ENCODE results near the gene FAM47A.

FAM47A gene

DNA sequence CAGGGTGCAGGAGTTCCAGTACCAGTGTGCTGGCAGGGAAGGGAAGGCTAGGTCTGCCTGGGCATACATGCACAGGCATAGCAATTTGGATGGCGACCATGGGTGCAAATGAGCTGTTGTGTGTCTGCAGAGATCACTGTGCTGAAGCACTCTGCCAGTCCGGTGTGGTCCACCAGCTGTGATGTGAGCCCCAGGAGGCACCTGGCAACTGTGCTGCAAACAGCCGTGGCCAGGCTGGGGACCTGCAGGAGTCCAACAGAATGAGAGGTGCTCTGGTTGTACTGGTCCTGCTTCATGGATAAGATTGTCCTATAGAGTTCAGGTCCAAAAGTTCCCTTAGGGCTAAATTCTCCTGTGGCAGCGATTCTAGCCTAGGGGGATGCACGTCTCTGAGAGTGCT is 6.1 kb downstream of the FAM47A start:
- TF ChIP-seq, protein P1, sequence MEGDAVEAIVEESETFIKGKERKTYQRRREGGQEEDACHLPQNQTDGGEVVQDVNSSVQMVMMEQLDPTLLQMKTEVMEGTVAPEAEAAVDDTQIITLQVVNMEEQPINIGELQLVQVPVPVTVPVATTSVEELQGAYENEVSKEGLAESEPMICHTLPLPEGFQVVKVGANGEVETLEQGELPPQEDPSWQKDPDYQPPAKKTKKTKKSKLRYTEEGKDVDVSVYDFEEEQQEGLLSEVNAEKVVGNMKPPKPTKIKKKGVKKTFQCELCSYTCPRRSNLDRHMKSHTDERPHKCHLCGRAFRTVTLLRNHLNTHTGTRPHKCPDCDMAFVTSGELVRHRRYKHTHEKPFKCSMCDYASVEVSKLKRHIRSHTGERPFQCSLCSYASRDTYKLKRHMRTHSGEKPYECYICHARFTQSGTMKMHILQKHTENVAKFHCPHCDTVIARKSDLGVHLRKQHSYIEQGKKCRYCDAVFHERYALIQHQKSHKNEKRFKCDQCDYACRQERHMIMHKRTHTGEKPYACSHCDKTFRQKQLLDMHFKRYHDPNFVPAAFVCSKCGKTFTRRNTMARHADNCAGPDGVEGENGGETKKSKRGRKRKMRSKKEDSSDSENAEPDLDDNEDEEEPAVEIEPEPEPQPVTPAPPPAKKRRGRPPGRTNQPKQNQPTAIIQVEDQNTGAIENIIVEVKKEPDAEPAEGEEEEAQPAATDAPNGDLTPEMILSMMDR (IDR thresholded peaks at IDR 0.05; ENCODE audit: low read depth, low read length, poor library complexity, severe bottlenecking) = no peak
- TF ChIP-seq EZH2phosphoT487 (IDR thresholded peaks at IDR 0.05; ENCODE audit: borderline replicate concordance, low read length) = no peak
- Histone ChIP-seq H3K4me2 (ENCODE audit: low read length) (no peak overlapping the region), H3K9me3 (ENCODE audit: control insufficient read depth, insufficient read depth, low read length) (no peaks in the 10 kb centered on the region)

DNA sequence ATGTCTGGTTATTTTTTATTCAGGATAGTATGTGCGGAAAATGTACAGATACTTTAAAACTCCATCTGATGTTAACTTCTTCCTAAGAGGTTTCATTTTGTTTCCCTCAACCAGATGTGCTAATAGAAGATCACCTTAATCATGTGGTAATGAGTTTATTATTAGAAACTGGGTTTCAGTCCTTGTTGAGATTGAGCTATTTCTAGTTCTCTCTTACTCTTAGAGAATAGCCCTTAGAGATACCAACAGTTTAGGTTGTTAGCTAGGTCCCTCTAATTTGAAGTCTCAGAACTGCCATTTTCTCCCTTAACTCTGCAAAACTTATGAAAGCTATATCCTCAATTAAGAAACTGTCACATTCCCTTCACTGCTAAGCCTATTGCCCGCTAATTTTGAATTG is 13.0 kb downstream of the FAM47A start:
- Histone ChIP-seq H3K36me3 (ENCODE audit: control insufficient read depth, low read length) (no peaks in the 10 kb centered on the region), H3K4me2 (ENCODE audit: low read length) (no peak overlapping the region), H3K79me2 (ENCODE audit: control insufficient read depth, low read length) (no peaks in the 10 kb centered on the region), H3K9me2 (replicated peaks; ENCODE audit: control insufficient read depth, low read length) (no peaks in the 10 kb centered on the region), H3K27ac (ENCODE audit: low read depth, low read length) (no peak overlapping the region), H3K9me3 (ENCODE audit: control insufficient read depth, insufficient read depth, low read length) (no peaks in the 10 kb centered on the region), H3K4me3 (ENCODE audit: low read length) (no peak overlapping the region), H3F3A (ENCODE audit: control insufficient read depth, insufficient read depth) (no peaks in the 10 kb centered on the region), H3K4me1 (ENCODE audit: control insufficient read depth, low read length) (no peaks in the 10 kb centered on the region), H3K27me3 (ENCODE audit: control insufficient read depth, low read length) (no peaks in the 10 kb centered on the region), H4K20me1 (ENCODE audit: control insufficient read depth, insufficient read depth, low read depth, low read length) (no peaks in the 10 kb centered on the region)
- TF ChIP-seq, protein P1 (IDR thresholded peaks at IDR 0.05; ENCODE audit: low read depth, low read length, poor library complexity, severe bottlenecking) = no peak
- no peak for TF ChIP-seq EZH2phosphoT487 (IDR thresholded peaks at IDR 0.05; ENCODE audit: borderline replicate concordance, low read length)

More for the DNA sequence above, 6.1 kb downstream of the FAM47A start:
- Histone ChIP-seq H3K4me3 (ENCODE audit: low read length) (no peak overlapping the region), H3K27me3 (ENCODE audit: control insufficient read depth, low read length) (no peaks in the 10 kb centered on the region), H3K36me3 (ENCODE audit: control insufficient read depth, low read length) (no peaks in the 10 kb centered on the region), H3K79me2 (ENCODE audit: control insufficient read depth, low read length) (no peaks in the 10 kb centered on the region), H3K27ac (ENCODE audit: low read depth, low read length) (no peak overlapping the region), H3K4me1 (ENCODE audit: control insufficient read depth, low read length) (no peaks in the 10 kb centered on the region), H3K9me2 (replicated peaks; ENCODE audit: control insufficient read depth, low read length) (no peaks in the 10 kb centered on the region), H4K20me1 (ENCODE audit: control insufficient read depth, insufficient read depth, low read depth, low read length) (no peaks in the 10 kb centered on the region), H3F3A (ENCODE audit: control insufficient read depth, insufficient read depth) (no peaks in the 10 kb centered on the region)

DNA sequence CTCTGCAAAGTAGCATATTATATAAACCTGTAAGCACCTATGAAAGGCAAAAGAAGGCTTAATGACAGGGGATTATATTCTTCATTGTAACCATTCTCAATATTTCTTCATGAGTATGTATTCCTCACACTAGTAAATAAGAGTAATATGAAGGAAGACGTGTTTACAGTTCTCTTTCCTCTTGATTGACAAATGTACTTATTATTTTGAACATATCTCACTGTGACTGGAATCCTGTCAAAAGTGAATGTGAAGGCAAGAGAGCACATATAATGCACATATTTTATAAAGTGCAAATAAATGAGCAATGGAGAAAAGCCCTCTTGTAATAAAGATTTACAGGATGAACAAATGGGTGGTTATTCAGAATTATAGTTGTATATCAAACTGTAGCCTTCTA is 19.7 kb downstream of the FAM47A start:
- Histone ChIP-seq H4K20me1 (ENCODE audit: control insufficient read depth, insufficient read depth, low read depth, low read length) (no peaks in the 10 kb centered on the region), H3K27ac (ENCODE audit: low read depth, low read length) (no peak overlapping the region), H3K36me3 (ENCODE audit: control insufficient read depth, low read length) (no peaks in the 10 kb centered on the region), H3K9me2 (replicated peaks; ENCODE audit: control insufficient read depth, low read length) (no peaks in the 10 kb centered on the region), H3K27me3 (ENCODE audit: control insufficient read depth, low read length) (no peaks in the 10 kb centered on the region), H3K9me3 (ENCODE audit: control insufficient read depth, insufficient read depth, low read length) (no peaks in the 10 kb centered on the region), H3K4me1 (ENCODE audit: control insufficient read depth, low read length) (no peaks in the 10 kb centered on the region), H3K79me2 (ENCODE audit: control insufficient read depth, low read length) (no peaks in the 10 kb centered on the region), H3K4me3 (ENCODE audit: low read length) (no peak overlapping the region), H3K4me2 (ENCODE audit: low read length) (no peak overlapping the region), H3F3A (ENCODE audit: control insufficient read depth, insufficient read depth) (no peaks in the 10 kb centered on the region)
- no peak for TF ChIP-seq EZH2phosphoT487 (IDR thresholded peaks at IDR 0.05; ENCODE audit: borderline replicate concordance, low read length)
- TF ChIP-seq, protein P1 (IDR thresholded peaks at IDR 0.05; ENCODE audit: low read depth, low read length, poor library complexity, severe bottlenecking) = no peak

Data from DOHH2 (cell line).